SK-N-MC (cell line): ENCODE results near the gene SYT8.

Source experiments
- DNase-seq: peaks from one replicate; pipeline ENCODE4 v3.0.0-alpha.2; 2011; ENCODE audit warnings: low read depth, low spot score
- H3K27ac ChIP-seq: fragments of 200-600 bp; sonication (generic); 2 replicates; pipeline ENCODE4 v1.5.1; 2016; ENCODE audit warnings: mixed run types
- H3K36me3 ChIP-seq: fragments of 200-600 bp; sonication (generic); 2 replicates; pipeline ENCODE4 v1.6.1; 2017; ENCODE audit warnings: antibody characterized with exemption, low read length, mixed read lengths; ENCODE audit not compliant: insufficient read depth
- H3K4me3 ChIP-seq: fragments of 200-600 bp; sonication (generic); 2 replicates; pipeline ENCODE4 v1.5.1; 2016
- H3K9ac ChIP-seq: fragments of 200-600 bp; sonication (generic); 2 replicates; pipeline ENCODE4 v1.8.0; 2017; ENCODE audit warnings: mixed run types, mixed read lengths; ENCODE audit not compliant: insufficient read length
- H3K9me3 ChIP-seq: fragments of 200-600 bp; sonication (generic); 2 replicates; pipeline ENCODE4 v1.6.1; 2017; ENCODE audit warnings: low read depth, mild to moderate bottlenecking, antibody characterized with exemption, low read length, moderate library complexity, mixed read lengths
- EZH2 ChIP-seq: fragments of 200-600 bp; sonication (generic); IDR thresholded peaks from one replicate; pipeline ENCODE4 v1.6.1; 2017; ENCODE audit warnings: antibody characterized with exemption
- FOXP2 ChIP-seq: optimal IDR thresholded peaks from 2 replicates; pipeline ENCODE3; 2011; ENCODE audit warnings: mild to moderate bottlenecking, moderate library complexity; ENCODE audit not compliant: insufficient read depth; ENCODE audit errors: extremely low read length, control extremely low read depth
- POLR2AphosphoS5 ChIP-seq: IDR thresholded peaks from 2 replicates; pipeline ENCODE4 v1.6.1; 2012; ENCODE audit warnings: mild to moderate bottlenecking, low read depth, low read length, borderline replicate concordance

Gene SYT8

DNA sequence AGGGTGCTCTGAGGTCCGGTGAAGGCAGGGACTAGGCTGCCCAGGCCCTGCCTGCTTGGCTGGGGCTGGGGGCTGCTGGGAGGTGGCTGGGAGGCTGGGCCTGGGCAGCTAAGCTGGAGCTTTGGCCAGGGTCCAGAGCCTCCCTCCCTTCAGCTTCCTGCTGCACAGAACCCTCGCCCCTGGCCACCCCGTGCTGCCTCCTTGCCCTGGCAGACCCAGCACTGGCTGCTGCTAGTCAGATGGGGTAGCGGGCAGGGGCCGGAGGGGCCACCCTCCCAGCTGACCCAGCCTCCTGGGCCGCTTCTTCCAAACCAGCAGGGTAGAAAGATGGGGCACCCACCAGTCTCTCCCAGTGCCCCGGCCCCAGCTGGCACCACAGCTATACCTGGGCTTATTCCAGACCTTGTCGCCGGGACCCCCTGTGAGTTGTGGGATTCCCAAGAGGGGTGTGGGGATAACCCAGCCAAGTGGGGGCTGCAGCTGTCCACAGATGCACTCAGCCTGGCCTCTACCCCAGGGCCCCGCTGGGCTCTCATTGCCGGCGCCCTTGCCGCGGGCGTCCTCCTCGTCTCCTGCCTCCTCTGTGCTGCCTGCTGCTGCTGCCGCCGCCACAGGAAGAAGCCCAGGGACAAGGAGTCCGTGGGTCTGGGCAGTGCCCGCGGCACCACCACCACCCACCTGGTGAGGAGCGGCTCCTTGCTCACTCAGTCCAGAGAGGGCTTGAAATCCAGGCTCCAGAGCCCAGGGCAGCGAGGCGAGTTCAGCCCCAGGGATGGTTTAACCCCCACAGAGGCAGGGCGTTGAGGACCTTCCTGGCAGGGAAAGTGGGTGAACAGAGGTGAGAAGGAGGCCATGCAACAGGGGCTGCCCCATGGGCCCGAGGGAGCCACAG, at the start of gene SYT8:
Gene SYT8, plus strand, starts transcription at position 212 of the 892 bp plus-strand sequence. Its CDS starts 116 bp downstream, at position 328.
- DNase-seq = no peak
- no peak within 1 kb of the TSS for H3K27ac ChIP-seq
- no peak within 1 kb of the TSS for H3K9ac ChIP-seq

DNA sequence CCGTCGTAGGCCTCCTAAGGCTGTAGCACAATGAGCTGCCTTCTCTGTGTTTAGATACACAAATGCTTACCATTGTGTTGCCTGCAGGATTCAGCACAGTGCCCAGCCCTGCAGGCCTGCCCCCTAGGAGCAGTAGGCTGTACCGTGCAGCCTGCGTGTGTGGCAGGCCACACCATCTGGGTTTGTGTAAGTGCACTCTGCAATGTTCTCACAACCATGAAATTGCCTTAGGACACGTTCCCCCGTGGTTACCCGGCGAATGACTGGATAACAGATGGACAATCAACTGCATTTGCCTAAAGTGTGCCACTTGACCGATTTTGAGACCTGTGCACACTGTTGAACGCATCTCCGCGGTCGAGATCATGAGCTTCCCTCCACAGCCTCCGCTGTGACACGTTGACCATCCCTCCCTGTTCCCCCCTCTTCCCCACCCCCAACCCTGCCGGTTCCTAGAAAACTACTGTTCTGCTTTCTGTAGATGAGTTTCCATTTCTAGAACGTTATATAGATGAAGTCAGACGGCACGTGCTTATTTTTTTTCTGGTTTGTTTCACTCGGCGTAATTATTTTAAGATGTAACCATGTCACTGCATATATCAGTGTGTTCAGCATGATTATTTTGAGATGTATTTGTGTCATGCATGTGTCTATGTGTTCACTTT, 48.9 kb upstream of the SYT8 start:
- no peaks in the 10 kb centered on the region for H3K9me3 ChIP-seq
- no peak overlapping the region for H3K9ac ChIP-seq
- H3K4me3 ChIP-seq = no peak overlapping the region
- no peaks in the 10 kb centered on the region for H3K36me3 ChIP-seq
- DNase-seq = no peak
- H3K27ac ChIP-seq = no peak overlapping the region
- no peak for TF ChIP-seq EZH2
- TF ChIP-seq POLR2AphosphoS5 = no peak
- TF ChIP-seq FOXP2 = no peak

More for the DNA sequence above, at the start of gene SYT8:
- Histone ChIP-seq H3K9me3 (no peaks in the 10 kb centered on the region), H3K36me3 (no peaks in the 10 kb centered on the region), H3K4me3 (no peak within 1 kb of the TSS)
- TF ChIP-seq FOXP2 = no peak
- TF ChIP-seq EZH2 = no peak
- TF ChIP-seq POLR2AphosphoS5 = no peak

GRCh38 chr11:1786466-1786865, 48.3 kb upstream of the SYT8 start:
- Histone ChIP-seq H3K9ac (no peak overlapping the region), H3K36me3 (no peaks in the 10 kb centered on the region), H3K4me3 (no peak overlapping the region), H3K9me3 (no peaks in the 10 kb centered on the region), H3K27ac (no peak overlapping the region)
- no peak for DNase-seq
- TF ChIP-seq FOXP2 (no peak), POLR2AphosphoS5 (no peak)

DNA sequence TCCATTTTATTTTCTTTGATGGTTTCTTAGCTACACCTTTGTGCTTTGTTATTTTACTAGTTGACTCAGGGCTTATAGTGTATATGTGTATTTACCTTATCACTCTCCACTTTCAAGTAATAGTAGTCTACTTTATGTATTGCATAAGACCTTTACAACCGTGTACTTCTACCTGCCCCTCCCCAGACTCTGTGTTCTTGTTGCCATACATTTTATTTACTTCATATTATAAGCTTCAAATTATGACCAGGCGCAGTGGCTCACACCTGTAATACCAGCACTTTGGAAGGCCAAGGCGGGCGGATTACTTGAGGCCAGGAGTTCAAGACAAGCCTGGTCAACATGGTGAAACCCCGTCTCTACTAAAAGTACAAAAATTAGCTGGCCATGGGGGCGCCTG, 42.9 kb upstream of the SYT8 start:
- H3K4me3 ChIP-seq = no peak overlapping the region
- DNase-seq = no peak
- no peaks in the 10 kb centered on the region for H3K36me3 ChIP-seq
- TF ChIP-seq FOXP2 = no peak
- no peak for TF ChIP-seq EZH2
- no peak for TF ChIP-seq POLR2AphosphoS5
- no peak overlapping the region for H3K9ac ChIP-seq
- H3K27ac ChIP-seq = no peak overlapping the region
- no peaks in the 10 kb centered on the region for H3K9me3 ChIP-seq

DNA sequence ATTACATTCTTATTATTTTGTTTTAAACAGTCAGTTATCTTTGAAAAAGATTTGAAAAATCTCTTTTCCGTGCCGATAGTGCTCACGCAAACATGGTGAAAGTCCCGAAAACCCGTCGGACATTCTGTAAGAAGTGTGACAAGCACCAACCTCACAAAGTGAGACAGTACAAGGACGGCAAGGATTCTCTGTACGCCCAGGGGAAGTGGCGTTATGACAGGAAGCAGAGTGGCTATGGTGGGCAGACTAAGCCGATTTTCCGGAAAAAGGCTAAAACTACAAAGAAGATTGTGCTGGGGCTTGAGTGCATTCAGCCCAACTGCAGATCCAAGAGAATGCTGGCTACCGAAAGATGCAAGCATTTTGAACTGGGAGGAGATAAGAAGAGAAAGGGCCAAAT, 42.3 kb upstream of the SYT8 start:
- TF ChIP-seq FOXP2 = no peak
- no peak for TF ChIP-seq EZH2
- TF ChIP-seq POLR2AphosphoS5 = no peak

GRCh38 chr11:1793081-1793480, 41.7 kb upstream of the SYT8 start:
- no peak overlapping the region for H3K27ac ChIP-seq
- no peaks in the 10 kb centered on the region for H3K36me3 ChIP-seq
- H3K9me3 ChIP-seq = no peaks in the 10 kb centered on the region
- H3K4me3 ChIP-seq = no peak overlapping the region
- no peak overlapping the region for H3K9ac ChIP-seq
- TF ChIP-seq POLR2AphosphoS5 (no peak), FOXP2 (no peak), EZH2 (no peak)
- no peak for DNase-seq

More for the DNA sequence above, 42.3 kb upstream of the SYT8 start:
- Histone ChIP-seq H3K36me3 (no peaks in the 10 kb centered on the region), H3K27ac (no peak overlapping the region), H3K9me3 (no peaks in the 10 kb centered on the region), H3K4me3 (no peak overlapping the region), H3K9ac (no peak overlapping the region)
- no peak for DNase-seq

GRCh38 chr11:1796413-1797011, 38.3 kb upstream of the SYT8 start:
- DNase-seq = no peak
- Histone ChIP-seq H3K4me3 (no peak overlapping the region), H3K27ac (no peak overlapping the region), H3K36me3 (no peaks in the 10 kb centered on the region), H3K9ac (no peak overlapping the region), H3K9me3 (no peaks in the 10 kb centered on the region)
- no peak for TF ChIP-seq POLR2AphosphoS5
- TF ChIP-seq FOXP2 = no peak
- no peak for TF ChIP-seq EZH2

GRCh38 chr11:1797391-1798125, 37.2 kb upstream of the SYT8 start:
- no peak for TF ChIP-seq POLR2AphosphoS5
- no peak for TF ChIP-seq FOXP2
- no peak for TF ChIP-seq EZH2
- Histone ChIP-seq H3K36me3 (no peaks in the 10 kb centered on the region), H3K4me3 (no peak overlapping the region), H3K9ac (no peak overlapping the region), H3K27ac (no peak overlapping the region), H3K9me3 (no peaks in the 10 kb centered on the region)
- DNase-seq = no peak
